ENCODE measurements around the gene FOLR3.
A peak's percentile ranks its signal among the peaks of the same experiment; 100 is the strongest.

Gene FOLR3

GRCh38 chr11:72111300-72112142 is 24.0 kb upstream of the FOLR3 start:
- ChIA-PET POLR2A (interaction anchor here (0.6 to 1.0 kb wide), 2 partner anchors 26 to 117 kb away, joined by 3 read pairs; no protein-coding TSS in a partner anchor), CTCF (interaction anchor here (1.0 to 3.2 kb wide), 10 partner anchors 9 to 318 kb away, joined by 3 to 19 read pairs (median 4); no protein-coding TSS in a partner anchor)
- no peak for TF ChIP-seq CTCF (IDR thresholded peaks at IDR 0.05; ENCODE audit: insufficient read depth, low read length, missing control alignments)
- no peak for DNase-seq (ENCODE audit: low read depth, low spot score)
- H3K4me3 ChIP-seq (ENCODE audit: low read depth, low read length), result peak overlapping the region; percentile 87

GRCh38 chr11:72112143-72112977 is 23.2 kb upstream of the FOLR3 start, which contains the start of gene ANAPC15:
TSS of gene ANAPC15 (minus strand) at chr11:72112695. CDS start at chr11:72111276, 1,419 bp downstream.
- DNase-seq (ENCODE audit: low read depth, low spot score), result peak; percentile 99
- POLR2A ChIA-PET, result interaction anchor here (0.6 to 1.6 kb wide), 5 partner anchors 19 to 31 kb away, joined by 3 to 4 read pairs (median 3); no protein-coding TSS in a partner anchor
- no peak for TF ChIP-seq CTCF (IDR thresholded peaks at IDR 0.05; ENCODE audit: insufficient read depth, low read length, missing control alignments)
- CTCF ChIA-PET, result interaction anchor here (1.0 to 3.2 kb wide), 10 partner anchors 8 to 302 kb away, joined by 3 to 19 read pairs (median 4); no protein-coding TSS in a partner anchor
- H3K4me3 ChIP-seq (ENCODE audit: low read depth, low read length), result peak within 1 kb of the TSS; percentile 87

- no peak for DNase-seq (ENCODE audit: low read depth, low spot score)
- POLR2A ChIA-PET, result interaction anchor here (0.6 to 1.6 kb wide), 5 partner anchors 20 to 30 kb away, joined by 3 to 4 read pairs (median 3); no protein-coding TSS in a partner anchor
- no peak for TF ChIP-seq CTCF (IDR thresholded peaks at IDR 0.05; ENCODE audit: insufficient read depth, low read length, missing control alignments)
- CTCF ChIA-PET, result interaction anchor here (0.6 to 3.2 kb wide), 11 partner anchors 9 to 301 kb away, joined by 3 to 19 read pairs (median 4); no protein-coding TSS in a partner anchor
- peak overlapping the region; percentile 52 for H3K4me3 ChIP-seq (ENCODE audit: low read depth, low read length)
Measured at GRCh38 chr11:72112978-72113808, 22.3 kb upstream of the FOLR3 start.

- ChIA-PET CTCF (interaction anchor here (0.7 to 1.8 kb wide), 5 partner anchors 14 to 317 kb away, joined by 3 to 5 read pairs (median 3); no protein-coding TSS in a partner anchor), POLR2A (no interaction called here)
- no peak overlapping the region for H3K4me3 ChIP-seq (ENCODE audit: low read depth, low read length)
- no peak for TF ChIP-seq CTCF (IDR thresholded peaks at IDR 0.05; ENCODE audit: insufficient read depth, low read length, missing control alignments)
- no peak for DNase-seq (ENCODE audit: low read depth, low spot score)
Measured at GRCh38 chr11:72114570-72114969, 21.0 kb upstream of the FOLR3 start.

- no peak overlapping the region for H3K4me3 ChIP-seq (ENCODE audit: low read depth, low read length)
- ChIA-PET POLR2A (no interaction called here), CTCF (no interaction called here)
- TF ChIP-seq CTCF (IDR thresholded peaks at IDR 0.05; ENCODE audit: insufficient read depth, low read length, missing control alignments), result no peak
- no peak for DNase-seq (ENCODE audit: low read depth, low spot score)
Measured at GRCh38 chr11:72116019-72116755, 19.3 kb upstream of the FOLR3 start.

Measured in AG04449 (cell line).